Epithelial cell of proximal tubule (primary cell): ENCODE measurements around the gene SAXO1. TPM values are rescaled to one million over a fixed set of nuclear protein-coding genes. Genes with fewer than 3 reads are reported as not detected.

Experiments used
- DNase-seq: peaks from one replicate; pipeline ENCODE4 v3.0.0-alpha.2; 2011; ENCODE audit warnings: low read depth
- H3K4me3 ChIP-seq: 2 replicates; pipeline ENCODE4 v1.5.1; 2011; ENCODE audit warnings: low read depth, mild to moderate bottlenecking, low read length
- CTCF ChIP-seq: conservative IDR thresholded peaks from 2 replicates; pipeline ENCODE4 v1.5.1; 2012; ENCODE audit warnings: low read depth, mild to moderate bottlenecking, low read length
- total RNA-seq: library from RNA; depleted of rRNA; stranded (reverse); fragments of >200 nt; gene quantifications from 2 replicates; pipeline ENCODE4 v1.2.3, GENCODE V29; 2015

Gene SAXO1
- total RNA-seq, 1 donor from 2014 or later: not detected

- no peak for TF ChIP-seq CTCF
- no peak overlapping the region for H3K4me3 ChIP-seq
- DNase-seq: no peak
These were observed 107.1 kb downstream of the SAXO1 start for GRCh38 chr9:18925880-18926279.

DNA sequence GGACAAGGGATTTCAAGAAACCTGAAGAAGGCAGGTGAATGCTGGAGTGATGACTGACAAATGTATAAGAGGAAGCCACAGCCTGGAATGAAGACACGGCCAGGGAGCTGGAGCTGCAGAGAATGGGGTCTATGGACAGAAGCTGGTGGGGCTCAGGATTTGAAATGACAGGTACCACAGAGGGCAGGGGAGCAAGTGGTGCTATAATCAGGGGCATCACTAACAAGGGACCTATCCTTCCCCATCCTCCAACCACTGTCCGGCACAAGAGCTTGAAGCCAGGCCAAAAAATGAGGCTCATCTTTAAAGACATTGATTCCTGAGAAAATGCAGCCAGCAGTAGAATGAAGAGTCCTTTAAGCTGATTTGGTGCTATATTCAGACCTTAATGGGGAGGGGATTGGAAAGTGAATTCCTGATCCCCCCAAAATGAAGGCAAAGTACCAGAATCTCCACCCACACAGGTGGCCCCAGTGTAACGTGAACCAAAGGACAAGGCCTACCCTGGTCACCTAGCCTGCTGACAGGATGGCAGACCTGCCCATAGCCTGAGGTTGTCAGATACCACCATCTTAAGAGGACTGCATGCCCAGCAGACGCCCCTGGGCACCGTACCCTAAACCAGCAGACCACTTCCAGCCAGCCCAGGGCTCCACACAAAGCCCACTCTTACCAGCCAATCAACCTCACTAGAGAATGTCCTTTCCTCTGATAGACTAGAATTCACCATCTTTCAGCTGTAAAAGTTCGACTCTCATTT is 109.2 kb downstream of the SAXO1 start:
- DNase-seq: no peak
- no peak overlapping the region for H3K4me3 ChIP-seq
- TF ChIP-seq CTCF: no peak

DNA sequence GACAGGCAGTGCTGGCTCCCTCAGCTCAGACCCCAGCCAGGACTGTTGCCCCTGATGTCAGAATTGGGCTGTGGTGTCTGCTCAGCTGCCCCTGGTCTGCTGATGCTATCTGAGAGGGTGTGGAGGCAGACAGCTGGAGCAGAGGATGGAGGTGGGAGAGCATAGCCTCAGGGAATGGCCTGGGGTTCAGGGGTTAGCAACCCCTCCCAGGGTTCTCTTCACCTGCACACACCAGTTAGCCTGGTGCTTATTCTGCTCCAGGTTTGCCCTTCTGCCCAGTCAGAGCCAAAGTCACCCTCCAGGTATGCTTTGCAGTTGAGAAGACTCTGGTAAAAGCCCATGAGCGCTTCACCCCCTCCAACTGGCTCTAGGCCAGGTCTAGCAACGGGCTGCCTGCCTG is 109.8 kb downstream of the SAXO1 start:
- no peak for DNase-seq
- TF ChIP-seq CTCF: no peak
- no peak overlapping the region for H3K4me3 ChIP-seq

GRCh38 chr9:18922161-18922885 is 110.7 kb downstream of the SAXO1 start:
- no peak for DNase-seq
- no peak overlapping the region for H3K4me3 ChIP-seq
- no peak for TF ChIP-seq CTCF

- no peak overlapping the region for H3K4me3 ChIP-seq
- DNase-seq: no peak
- TF ChIP-seq CTCF: no peak
These were observed 111.5 kb downstream of the SAXO1 start for GRCh38 chr9:18921366-18922075.

DNA sequence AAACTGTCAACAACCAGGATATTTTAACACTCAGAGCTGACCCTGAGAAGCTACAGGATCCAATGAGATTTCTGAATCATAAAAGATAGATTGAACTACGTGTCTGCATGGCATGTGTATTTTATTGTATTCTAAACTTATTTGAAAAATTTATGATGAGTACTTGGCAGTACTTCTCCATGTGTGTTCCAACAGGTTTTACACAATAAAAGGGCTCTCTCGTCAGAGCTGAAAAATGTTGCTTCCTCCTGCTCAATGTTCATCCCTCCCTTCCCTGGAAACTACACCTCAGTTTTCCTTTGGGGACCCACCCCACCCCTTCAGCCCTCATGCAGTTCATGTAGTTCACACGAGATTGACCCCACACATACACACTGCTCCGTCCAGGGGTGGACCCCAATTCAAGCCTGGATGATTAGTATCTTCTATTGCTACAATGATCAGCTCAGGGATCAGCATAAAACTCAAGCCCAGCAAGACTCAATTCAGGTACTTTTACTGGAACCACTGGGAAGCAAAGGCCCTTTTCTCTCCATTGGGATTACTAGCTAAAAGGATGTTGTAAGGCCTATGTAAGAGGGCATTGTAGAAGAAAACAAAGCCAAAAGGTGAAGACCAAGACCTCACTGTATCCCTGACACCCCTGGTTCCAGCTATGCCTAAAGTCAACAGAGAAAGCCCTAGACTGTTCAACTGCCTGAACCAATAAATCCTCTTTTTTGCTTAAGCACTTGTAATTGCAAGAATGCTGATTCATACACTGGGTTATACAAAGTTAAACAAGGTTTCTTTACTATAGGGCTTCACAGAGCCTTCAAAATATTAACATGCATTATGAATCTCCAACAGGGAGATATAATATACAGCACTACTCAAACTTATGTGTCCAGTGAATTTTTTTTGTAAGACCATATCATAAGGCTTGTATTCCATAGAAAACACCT is 112.6 kb downstream of the SAXO1 start:
- H3K4me3 ChIP-seq: no peak overlapping the region
- TF ChIP-seq CTCF: no peak
- no peak for DNase-seq
